WTC11 (cell line): ENCODE measurements around the gene SMIM28.

Experiments used
- CTCF ChIP-seq: fragments of 200-600 bp; IDR thresholded peaks from 2 replicates; pipeline ENCODE4 v1.8.0; 2022; ENCODE audit warnings: antibody characterized with exemption
- E2F4 ChIP-seq: sonication (generic); formaldehyde crosslinking; IDR thresholded peaks from 2 replicates; pipeline ENCODE4 v1.8.1; 2022; ENCODE audit warnings: low read depth, mild to moderate bottlenecking, moderate library complexity, missing genetic modification reagents, borderline replicate concordance
- ELF4 ChIP-seq: sonication (generic); formaldehyde crosslinking; IDR thresholded peaks from 2 replicates; pipeline ENCODE4 v1.8.1; 2022; ENCODE audit warnings: low read depth, mild to moderate bottlenecking, moderate library complexity, missing genetic modification reagents
- TCF7 ChIP-seq: sonication (generic); formaldehyde crosslinking; IDR thresholded peaks from 2 replicates; pipeline ENCODE4 v1.8.0; 2022; ENCODE audit warnings: mild to moderate bottlenecking, low read depth, missing genetic modification reagents, moderate library complexity

GRCh38 chr6:138402838-138403187, 25.1 kb downstream of the SMIM28 start:
- TF ChIP-seq E2F4 (CRISPR knock-in tag) = no peak
- TF ChIP-seq CTCF = no peak
- TF ChIP-seq TCF7 (CRISPR knock-in tag) = no peak
- TF ChIP-seq ELF4 (CRISPR knock-in tag) = no peak
